NOMO-1 treated with DMSO at 0.1 percent for 48 hours (cell line): ENCODE results near the gene CDK11A.
A peak's percentile ranks its signal among the peaks of the same experiment; 100 is the strongest.
"Not testable (repeated sequence)": the region's sequence is repeated elsewhere in the genome, so short reads cannot be mapped to it uniquely, and the experiment has no call there.

Experiments
- DNase-seq: peaks from one replicate; lab custom pipeline; 2025; ENCODE audit not compliant: unreplicated experiment; lab: John Stamatoyannopoulos, UW

The CDK11A gene

GRCh38 chr1:1726088-1726487 lies 1.9 kb upstream of the CDK11A start:
- not testable (repeated sequence) for DNase-seq

DNA sequence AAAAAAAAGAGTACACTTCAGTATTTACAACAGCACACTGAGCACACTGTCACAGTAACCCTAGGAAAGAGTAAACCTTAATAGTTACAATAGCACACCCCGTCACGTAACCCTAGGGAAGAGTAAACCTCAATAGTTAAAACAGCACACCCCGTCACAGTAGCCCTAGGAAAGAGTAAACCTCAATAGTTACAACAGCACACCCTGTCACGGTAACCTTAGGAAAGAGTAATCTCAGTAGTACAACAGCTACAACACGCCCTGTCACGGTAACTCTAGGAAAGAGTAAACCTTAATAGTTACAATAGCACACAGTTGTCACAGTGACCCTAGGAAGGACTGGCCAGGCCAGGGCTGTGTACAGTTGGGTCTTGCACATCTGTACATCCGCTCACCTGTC lies 3.0 kb downstream of the CDK11A start:
- DNase-seq = no peak

DNA sequence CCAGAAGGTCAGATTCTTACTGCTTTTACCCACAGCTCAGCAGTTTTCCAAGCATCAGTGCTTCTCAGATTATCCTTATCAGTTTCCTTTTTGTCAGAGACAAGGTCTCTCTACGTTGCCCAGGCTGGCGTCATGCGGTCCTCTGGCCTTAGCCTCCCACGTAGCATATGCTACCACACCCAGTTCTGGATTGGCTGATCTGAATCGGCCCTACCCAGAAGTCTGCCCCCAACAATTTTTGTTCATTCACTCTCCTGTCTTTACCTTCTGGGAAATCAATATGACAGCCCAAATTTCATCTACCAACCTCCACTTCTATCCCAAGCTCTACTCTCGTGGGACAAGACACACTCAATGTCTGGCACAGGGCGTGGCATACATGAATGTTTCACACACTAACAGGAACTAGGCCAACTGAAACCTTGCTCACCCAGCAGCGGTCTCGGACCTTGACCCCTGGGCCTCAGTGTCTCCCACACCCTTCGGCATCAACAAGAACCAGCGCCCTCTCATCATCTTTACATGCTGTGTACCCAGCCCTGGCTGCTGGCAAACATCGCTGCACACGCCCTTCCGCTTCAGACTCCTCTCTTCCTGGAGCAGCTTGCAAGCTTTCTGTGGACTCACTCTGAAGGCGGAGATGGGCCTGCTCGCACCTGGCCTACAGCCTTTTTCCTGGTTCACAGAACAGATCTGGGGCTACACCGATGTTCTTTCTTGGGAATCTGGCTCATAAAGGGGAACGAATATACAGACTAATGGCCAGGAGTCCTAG lies 8.9 kb downstream of the CDK11A start:
- not testable (repeated sequence) for DNase-seq

- DNase-seq = not testable (repeated sequence)
Observed at GRCh38 chr1:1707897-1708296, 16.3 kb downstream of the CDK11A start.

GRCh38 chr1:1707241-1707640 lies 16.9 kb downstream of the CDK11A start:
- not testable (repeated sequence) for DNase-seq

DNA sequence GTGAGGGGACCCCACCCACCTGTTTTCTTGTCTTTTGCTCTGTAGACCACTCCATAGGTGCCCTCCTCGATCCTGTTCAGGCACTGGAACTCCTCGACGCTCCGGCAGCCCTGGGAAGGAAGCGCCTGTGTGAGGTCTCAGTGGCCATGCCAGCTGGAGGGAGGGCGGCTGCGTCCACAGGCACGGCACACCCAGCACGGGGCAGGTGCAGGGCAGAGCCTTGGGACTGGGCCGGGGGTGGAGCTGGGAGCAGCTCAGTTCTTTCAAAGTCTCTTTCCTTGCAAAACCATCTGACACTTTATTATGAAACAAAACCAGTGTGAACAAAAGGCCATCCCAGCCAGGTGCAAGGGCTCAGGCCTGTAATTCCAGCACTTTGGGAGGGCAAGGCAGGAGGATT lies 18.5 kb downstream of the CDK11A start:
- DNase-seq = not testable (repeated sequence)

DNA sequence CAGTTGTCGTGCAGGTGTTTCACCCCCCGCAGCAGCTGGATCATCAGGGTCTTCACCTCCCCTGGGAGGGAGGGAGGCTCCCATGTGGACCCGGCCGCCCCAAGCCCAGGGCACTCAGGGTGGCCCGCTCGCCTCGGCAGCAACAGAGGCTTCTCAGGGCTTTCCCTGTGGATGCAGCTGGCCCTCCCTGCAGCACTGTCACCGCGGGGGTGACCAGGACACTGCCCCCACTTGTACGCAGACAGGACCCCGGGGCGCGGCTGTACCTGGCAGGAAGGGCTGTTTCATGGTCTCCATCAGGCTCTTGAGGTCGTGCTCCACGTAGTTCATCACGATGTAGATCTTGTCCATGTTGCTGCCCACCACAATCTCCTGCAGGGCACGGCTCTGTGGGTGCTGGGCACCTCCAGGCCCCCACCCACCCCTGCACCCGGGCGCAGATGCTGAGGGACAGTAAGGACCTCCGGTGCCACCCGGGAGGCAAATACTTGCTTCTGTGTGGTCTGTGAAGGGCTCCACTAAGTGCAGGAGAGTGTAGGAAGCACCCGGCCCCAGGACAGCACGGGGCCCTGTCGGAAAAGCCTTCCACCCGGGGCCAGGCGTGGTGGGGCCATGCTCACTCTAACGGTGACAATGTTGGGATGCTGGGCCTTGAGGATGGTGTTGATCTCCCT lies 19.7 kb downstream of the CDK11A start:
- DNase-seq = not testable (repeated sequence)

DNA sequence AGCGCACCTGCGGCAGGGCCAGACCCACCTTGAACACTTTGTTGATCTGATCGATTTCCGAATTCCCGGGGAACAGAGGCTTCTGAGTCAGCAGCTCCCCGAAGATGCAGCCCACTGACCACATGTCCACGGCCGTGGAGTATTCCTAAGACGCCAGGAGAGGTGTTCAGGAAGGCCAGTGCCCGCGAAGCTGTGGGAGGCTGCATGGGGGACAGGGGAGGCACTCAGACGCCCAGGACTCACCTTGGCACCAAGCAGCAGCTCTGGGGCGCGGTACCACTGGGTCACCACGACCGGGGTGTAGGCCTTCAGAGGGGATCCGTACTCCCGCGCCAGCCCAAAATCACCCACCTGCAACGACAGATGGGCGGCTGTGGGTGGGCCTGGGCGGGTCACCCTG lies 20.4 kb downstream of the CDK11A start:
- no peak for DNase-seq

GRCh38 chr1:1702506-1702905 lies 21.7 kb downstream of the CDK11A start:
- not testable (repeated sequence) for DNase-seq

GRCh38 chr1:1700557-1700956 lies 23.6 kb downstream of the CDK11A start:
- not testable (repeated sequence) for DNase-seq

GRCh38 chr1:1700067-1700466 lies 24.1 kb downstream of the CDK11A start:
- DNase-seq = not testable (repeated sequence)

DNA sequence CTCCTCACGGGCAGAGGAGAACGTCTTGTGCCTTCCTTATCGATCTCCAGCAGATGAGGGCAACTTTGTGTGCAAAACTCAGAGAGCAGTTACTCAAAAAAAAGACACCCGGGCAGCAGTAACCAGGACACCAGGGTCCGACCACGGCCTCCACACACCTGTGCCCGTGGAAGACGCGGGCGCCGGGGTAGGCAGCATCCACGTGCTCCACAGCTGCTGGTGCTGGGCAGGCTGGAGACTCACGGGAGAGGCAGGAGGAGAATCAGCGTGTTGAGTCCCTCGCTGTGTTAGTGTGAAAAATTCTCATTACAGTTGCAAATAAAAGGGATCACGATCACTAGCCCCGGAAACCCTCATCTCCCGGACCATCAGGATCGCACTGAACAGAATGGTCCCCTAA lies 25.1 kb downstream of the CDK11A start:
- DNase-seq = not testable (repeated sequence)

- DNase-seq = not testable (repeated sequence)
Observed at GRCh38 chr1:1697358-1698183, 26.6 kb downstream of the CDK11A start.

GRCh38 chr1:1696431-1697357 lies 27.5 kb downstream of the CDK11A start:
- not testable (repeated sequence) for DNase-seq

DNA sequence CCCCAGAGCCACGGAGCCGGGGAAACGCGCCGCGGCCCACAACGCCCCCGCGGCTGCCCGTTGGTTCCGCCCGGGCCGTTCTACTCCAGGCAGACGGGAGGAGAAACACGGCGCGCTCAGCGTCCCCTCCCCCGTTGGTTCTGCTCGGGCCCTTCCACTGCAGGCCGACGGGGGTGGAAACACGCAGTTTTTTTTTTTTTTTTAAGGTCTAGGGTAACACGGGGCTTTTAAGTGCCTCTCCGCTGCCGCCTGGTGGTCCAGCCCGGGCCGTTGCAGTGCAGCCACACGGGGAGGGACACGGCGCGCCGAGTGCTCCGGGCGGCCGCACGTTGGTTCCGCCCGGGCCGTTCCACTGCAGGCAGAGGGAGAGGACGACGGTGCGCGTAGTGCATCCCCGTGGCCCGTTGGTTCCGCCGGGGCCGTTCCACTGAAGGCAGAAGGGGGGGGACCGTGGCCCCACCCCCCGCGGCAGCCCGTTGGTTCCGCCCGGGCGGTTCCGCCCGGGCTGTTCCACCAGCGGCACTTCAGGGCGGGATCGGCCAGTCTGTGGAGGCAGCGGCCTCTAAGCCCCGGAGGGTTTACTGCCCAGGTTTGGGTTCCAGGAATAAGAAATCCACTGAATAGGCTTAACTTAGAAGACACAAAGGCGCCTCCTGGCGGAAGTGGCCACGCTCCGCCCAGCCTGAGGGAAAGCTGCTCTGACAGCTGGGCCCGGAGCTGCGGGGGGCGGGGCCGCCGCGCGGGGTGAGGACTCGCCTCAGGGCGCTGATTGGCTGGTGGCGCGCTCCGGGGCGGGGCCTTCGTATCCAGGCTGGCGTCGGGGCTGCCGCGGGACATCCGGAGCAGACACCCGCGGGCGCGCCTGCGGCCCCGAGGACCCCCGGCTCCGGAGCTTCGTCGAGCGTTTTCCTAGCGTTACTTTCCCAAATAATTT lies 31.2 kb downstream of the CDK11A start, which contains the start of gene SLC35E2B:
Gene SLC35E2B (minus strand): TSS at position 82 of the 934 bp plus-strand sequence. CDS start 16,096 bp downstream, outside the sequence.
- peak; percentile 75 for DNase-seq

DNA sequence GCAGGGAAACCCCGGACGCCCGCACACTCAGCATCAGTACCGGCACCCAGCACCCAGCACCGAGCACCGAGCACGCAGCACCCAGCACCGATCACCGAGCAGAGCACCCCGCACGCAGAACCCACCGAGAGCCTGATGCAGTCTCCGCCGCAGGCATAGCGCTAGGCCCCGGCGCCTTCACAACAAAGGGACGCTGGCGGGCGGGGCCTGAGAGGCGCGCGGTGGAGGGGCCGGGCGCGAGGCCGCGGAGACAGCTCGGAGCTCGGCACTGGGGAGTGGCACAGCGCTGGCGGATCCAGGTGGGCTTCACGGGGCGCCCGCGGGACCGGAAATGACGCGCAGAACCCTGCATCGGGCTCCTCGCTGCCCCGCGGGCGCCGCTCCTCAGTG lies 31.8 kb downstream of the CDK11A start:
- peak; percentile 14 for DNase-seq

GRCh38 chr1:1691443-1691842 lies 32.7 kb downstream of the CDK11A start:
- not testable (repeated sequence) for DNase-seq

DNA sequence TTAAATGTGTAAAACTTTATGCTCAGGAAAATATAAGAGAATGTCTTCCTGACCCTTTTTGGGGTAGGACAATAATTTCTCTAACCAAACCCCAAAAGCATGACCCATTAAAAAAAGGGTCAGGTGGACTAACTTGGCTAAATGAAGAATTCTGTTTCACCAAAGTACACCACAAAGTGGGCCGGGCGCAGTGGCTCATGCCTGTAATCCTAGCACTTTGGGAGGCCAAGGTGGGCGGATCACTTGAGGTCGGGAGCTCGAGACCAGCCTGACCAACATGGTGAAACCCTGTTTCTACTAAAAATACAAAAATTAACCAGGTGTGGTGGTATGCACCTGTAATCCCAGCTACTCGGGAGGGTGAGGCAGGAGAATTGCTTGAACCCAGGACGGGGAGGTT lies 34.6 kb downstream of the CDK11A start:
- not testable (repeated sequence) for DNase-seq

- DNase-seq = no peak
Observed at GRCh38 chr1:1687846-1688245, 36.3 kb downstream of the CDK11A start.
